Spleen (tissue), 11 donors: ENCODE data around the gene OPCML. TPM values are rescaled to one million over a fixed set of nuclear protein-coding genes. Genes with fewer than 3 reads are reported as not detected.

Experiments used
- DNase-seq: peaks from one replicate; pipeline ENCODE4 v3.0.0-alpha.2; 2020
- H3K27ac ChIP-seq, 8 donors: fragments of 200-600 bp; sonication (generic) in 7 of 8; 1 replicate in 4 of 8; 2 replicates in 4 of 8; pipeline versions ENCODE4 v1.5.0 to v1.8.0; 2016 to 2021; ENCODE audit warnings: inconsistent platforms in 4 of 8, mild to moderate bottlenecking in 4 of 8, moderate library complexity in 1 of 8
- H3K27me3 ChIP-seq, 7 donors: fragments of 200-600 bp; sonication (generic) in 6 of 7; replicated peaks in 1 of 7; 1 replicate in 4 of 7; 2 replicates in 3 of 7; pipeline versions ENCODE4 v1.5.0 to v1.8.0; 2016 to 2021; ENCODE audit warnings: inconsistent platforms in 3 of 7, mild to moderate bottlenecking in 1 of 7
- H3K36me3 ChIP-seq, 6 donors: fragments of 200-600 bp; sonication (generic) in 5 of 6; 1 replicate in 4 of 6; 2 replicates in 2 of 6; pipeline versions ENCODE4 v1.5.0 to v1.8.0; 2016 to 2021; ENCODE audit warnings: inconsistent platforms in 2 of 6
- H3K4me1 ChIP-seq, 6 donors: fragments of 200-600 bp; sonication (generic) in 5 of 6; 1 replicate in 3 of 6; 2 replicates in 3 of 6; pipeline versions ENCODE4 v1.5.0 to v1.8.0; 2016 to 2021; ENCODE audit warnings: inconsistent platforms in 3 of 6
- H3K4me3 ChIP-seq, 8 donors: fragments of 200-600 bp; sonication (generic) in 7 of 8; 1 replicate in 4 of 8; 2 replicates in 4 of 8; pipeline versions ENCODE4 v1.5.0 to v1.8.0; 2016 to 2021; ENCODE audit warnings: inconsistent platforms in 4 of 8, mild to moderate bottlenecking in 4 of 8, moderate library complexity in 2 of 8
- H3K9me3 ChIP-seq, 8 donors: fragments of 200-600 bp; sonication (generic) in 7 of 8; 1 replicate in 4 of 8; 2 replicates in 4 of 8; pipeline versions ENCODE4 v1.5.0 to v1.8.0; 2016 to 2021; ENCODE audit warnings: inconsistent platforms in 4 of 8
- POLR2A ChIP-seq, 3 donors: fragments of 450-650 bp; IDR thresholded peaks; one replicate each; pipeline ENCODE4 v1.5.1; 2017; ENCODE audit warnings: antibody characterized with exemption in 3 of 3, mild to moderate bottlenecking in 1 of 3
- POLR2AphosphoS5 ChIP-seq, 3 donors: sonication (generic); formaldehyde crosslinking; IDR thresholded peaks; one replicate each; pipeline ENCODE4 v1.5.1; 2017; ENCODE audit warnings: antibody characterized with exemption in 3 of 3
- WGBS, 5 donors: extraction: QIAGEN DNeasy Blood & Tissue Kit in 3 of 5; methylation state at CpG; one replicate each; pipeline versions ENCODE4 v1.1.5 to v1.1.7; 2013 to 2018; 5-methylcytosine and 5-hydroxymethylcytosine counted together
- intact Hi-C: fragments of 100-400 bp; cut with DNase I; formaldehyde crosslinking; loops from one replicate; pipeline ENCODE4 v1.15.0; 2023; ENCODE audit warnings: low total_unique reads
- polyA plus RNA-seq, 3 donors: library from polyadenylated mRNA; stranded (reverse); fragments of 200-250 nt; gene quantifications; one replicate each; pipeline ENCODE4 v1.2.1, GENCODE V29; 2013
- total RNA-seq, 7 donors: library from RNA; depleted of rRNA in 3 of 7; stranded (reverse); fragments of >200 nt in 3 of 7; fragmentation: NEBNext Ultra II Directional in 4 of 7; extraction: Animal tissue kit (Norgen Biotek cat#: 25700) in 4 of 7; gene quantifications; one replicate each; pipeline versions ENCODE4 v1.1.0 to v1.2.1, GENCODE V29; 2016 to 2021
- TF ChIP-seq, protein P1 (sequence below), 11 experiments: fragments of 200-600 bp in 7 of 11; fragments of 450-650 bp in 4 of 11; sonication (generic) in 4 of 11; IDR thresholded peaks in 8 of 11; conservative IDR thresholded peaks in 3 of 11; 1 replicate in 7 of 11; 2 replicates in 4 of 11; pipeline versions ENCODE4 v1.4.0 to v1.8.0; 2016 to 2021; ENCODE audit warnings: antibody characterized with exemption in 11 of 11, inconsistent platforms in 4 of 11, mild to moderate bottlenecking in 1 of 11
- donor health status: healthy with polysubstance abuse.
- donor health status: DM: no; HTN: no; CAD: no; lungs with moderate emphysema.
- donor health status: DM: no; HTN: no; CAD: no.
- donor health status: Bipolar disorder and iron deficiency.
- donor health status: healthy.
- donor health status: DM: no; HTN: no; CAD: no.
- donor health status: DM: yes; HTN: yes; CAD: no.

OPCML gene
- total and polyA plus RNA-seq, 10 donors: 0.09 to 10.7 (median 3.1) TPM

DNA sequence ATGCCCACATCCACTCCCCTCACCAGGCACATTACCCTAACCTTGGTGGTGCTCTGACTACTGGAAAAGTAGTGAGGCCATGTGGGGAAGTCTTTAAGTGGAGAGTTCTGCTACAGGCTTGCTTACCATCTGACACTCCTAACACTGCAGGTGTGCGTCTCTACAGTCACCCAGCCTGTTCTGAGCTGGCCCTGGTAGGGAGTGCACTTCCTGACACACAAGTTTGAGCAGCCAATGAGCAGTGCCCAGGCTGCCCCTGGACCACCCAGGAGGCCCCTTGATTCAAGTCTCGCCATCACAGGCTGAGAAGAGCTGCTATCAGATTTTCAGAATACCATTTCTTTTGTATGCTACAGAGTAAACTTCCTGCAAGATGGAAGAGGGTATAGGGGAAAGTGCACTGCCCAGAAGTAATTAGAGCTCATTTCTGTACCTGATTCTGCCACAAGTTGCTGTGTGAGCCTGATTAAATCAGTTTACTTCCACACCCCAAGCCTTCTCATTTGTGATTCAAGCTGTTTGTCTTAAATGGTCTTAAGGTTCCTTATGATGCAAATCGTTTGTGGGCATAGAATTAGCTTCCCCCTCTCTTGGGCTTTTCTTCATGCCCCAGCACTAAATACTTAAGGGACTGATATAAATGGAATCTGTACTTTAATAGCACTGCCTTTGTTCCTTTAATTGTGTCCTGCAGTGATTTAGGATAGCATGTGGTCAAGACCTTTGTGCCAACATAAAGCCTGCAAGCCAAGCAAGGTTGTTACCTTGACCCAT is 22.2 kb downstream of the OPCML start:
- intact Hi-C loops: no loop called here
- TF ChIP-seq, protein P1, sequence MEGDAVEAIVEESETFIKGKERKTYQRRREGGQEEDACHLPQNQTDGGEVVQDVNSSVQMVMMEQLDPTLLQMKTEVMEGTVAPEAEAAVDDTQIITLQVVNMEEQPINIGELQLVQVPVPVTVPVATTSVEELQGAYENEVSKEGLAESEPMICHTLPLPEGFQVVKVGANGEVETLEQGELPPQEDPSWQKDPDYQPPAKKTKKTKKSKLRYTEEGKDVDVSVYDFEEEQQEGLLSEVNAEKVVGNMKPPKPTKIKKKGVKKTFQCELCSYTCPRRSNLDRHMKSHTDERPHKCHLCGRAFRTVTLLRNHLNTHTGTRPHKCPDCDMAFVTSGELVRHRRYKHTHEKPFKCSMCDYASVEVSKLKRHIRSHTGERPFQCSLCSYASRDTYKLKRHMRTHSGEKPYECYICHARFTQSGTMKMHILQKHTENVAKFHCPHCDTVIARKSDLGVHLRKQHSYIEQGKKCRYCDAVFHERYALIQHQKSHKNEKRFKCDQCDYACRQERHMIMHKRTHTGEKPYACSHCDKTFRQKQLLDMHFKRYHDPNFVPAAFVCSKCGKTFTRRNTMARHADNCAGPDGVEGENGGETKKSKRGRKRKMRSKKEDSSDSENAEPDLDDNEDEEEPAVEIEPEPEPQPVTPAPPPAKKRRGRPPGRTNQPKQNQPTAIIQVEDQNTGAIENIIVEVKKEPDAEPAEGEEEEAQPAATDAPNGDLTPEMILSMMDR (IDR thresholded peaks at IDR 0.05 in 8 of 11, conservative IDR thresholded peaks at IDR 0.05 in 3 of 11): no peak
- no peak for TF ChIP-seq POLR2AphosphoS5 (IDR thresholded peaks at IDR 0.05)
- TF ChIP-seq POLR2A (IDR thresholded peaks at IDR 0.05): no peak
- Histone ChIP-seq H3K36me3 (no peaks in the 10 kb centered on the region), H3K4me3 (no peak overlapping the region), H3K9me3 (no peaks in the 10 kb centered on the region), H3K27ac (no peak overlapping the region), H3K4me1 (no peaks in the 10 kb centered on the region), H3K27me3 (no peaks in the 10 kb centered on the region)
- no peak for DNase-seq
- 52 to 72% (median 61%) methylated on average over 3 of the region's 3 CpGs for WGBS, 5 donors

DNA sequence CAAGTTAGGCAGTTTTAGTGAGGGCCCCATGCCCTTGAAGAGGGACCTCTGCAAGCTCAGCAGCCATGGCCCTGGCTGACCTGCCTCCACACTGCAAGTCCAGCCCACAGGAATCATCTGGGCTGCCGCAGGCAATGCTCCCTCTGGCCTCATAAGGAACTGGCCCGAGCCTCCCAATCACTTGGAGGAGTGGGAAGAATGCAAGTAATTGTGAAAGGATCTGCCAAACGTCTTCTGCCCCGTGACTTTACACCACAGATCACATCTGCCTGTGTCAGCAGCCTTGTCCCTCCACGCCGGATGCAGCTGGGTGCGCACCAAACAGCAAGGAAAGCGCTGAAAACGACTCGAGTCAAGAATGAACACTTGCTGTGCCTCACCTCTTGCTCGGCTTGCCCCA is 23.8 kb downstream of the OPCML start:
- 65 to 83% (median 77%) methylated on average over 10 to 11 of the region's 11 CpGs for WGBS, 5 donors
- intact Hi-C loops: no loop called here
- Histone ChIP-seq H3K27me3 (no peaks in the 10 kb centered on the region), H3K4me1 (no peaks in the 10 kb centered on the region), H3K27ac (no peak overlapping the region), H3K4me3 (no peak overlapping the region), H3K36me3 (no peaks in the 10 kb centered on the region), H3K9me3 (no peaks in the 10 kb centered on the region)
- no peak for DNase-seq
- TF ChIP-seq POLR2AphosphoS5 (IDR thresholded peaks at IDR 0.05): no peak
- TF ChIP-seq, protein P1 (IDR thresholded peaks at IDR 0.05 in 8 of 11, conservative IDR thresholded peaks at IDR 0.05 in 3 of 11): no peak
- no peak for TF ChIP-seq POLR2A (IDR thresholded peaks at IDR 0.05)

DNA sequence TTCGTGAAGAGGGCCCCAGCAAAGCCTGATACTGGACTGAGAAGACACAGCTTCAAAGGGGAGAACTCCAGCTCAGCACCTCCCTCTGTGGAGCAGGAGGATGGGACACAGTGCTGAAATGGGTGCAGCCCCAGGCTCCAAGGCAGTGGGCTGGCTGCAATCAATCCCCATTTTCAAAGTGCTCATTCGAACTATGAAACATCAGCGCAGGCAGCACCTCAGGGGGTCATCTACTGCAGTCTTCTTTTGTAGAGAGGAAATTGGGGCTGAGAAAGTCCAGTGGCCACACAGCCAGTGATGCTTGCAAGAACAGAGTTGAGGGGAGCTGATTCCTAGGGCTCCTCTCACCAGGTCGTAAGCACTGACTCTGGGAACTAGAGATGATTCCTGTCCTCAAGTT is 25.1 kb downstream of the OPCML start:
- H3K36me3 ChIP-seq: no peaks in the 10 kb centered on the region
- H3K4me1 ChIP-seq: no peaks in the 10 kb centered on the region
- 84 to 91% (median 90%) methylated on average over 3 to 4 of the region's 4 CpGs for WGBS, 5 donors
- H3K9me3 ChIP-seq: no peaks in the 10 kb centered on the region
- TF ChIP-seq, protein P1 (IDR thresholded peaks at IDR 0.05 in 8 of 11, conservative IDR thresholded peaks at IDR 0.05 in 3 of 11): no peak
- TF ChIP-seq POLR2AphosphoS5 (IDR thresholded peaks at IDR 0.05) (no peak), POLR2A (IDR thresholded peaks at IDR 0.05) (no peak)
- intact Hi-C loops: no loop called here
- DNase-seq: no peak
- H3K4me3 ChIP-seq: no peak overlapping the region
- H3K27ac ChIP-seq: no peak overlapping the region
- peaks cover 0 to 2% (median 0%) of the 10 kb centered on the region in 7 donors for H3K27me3 ChIP-seq

DNA sequence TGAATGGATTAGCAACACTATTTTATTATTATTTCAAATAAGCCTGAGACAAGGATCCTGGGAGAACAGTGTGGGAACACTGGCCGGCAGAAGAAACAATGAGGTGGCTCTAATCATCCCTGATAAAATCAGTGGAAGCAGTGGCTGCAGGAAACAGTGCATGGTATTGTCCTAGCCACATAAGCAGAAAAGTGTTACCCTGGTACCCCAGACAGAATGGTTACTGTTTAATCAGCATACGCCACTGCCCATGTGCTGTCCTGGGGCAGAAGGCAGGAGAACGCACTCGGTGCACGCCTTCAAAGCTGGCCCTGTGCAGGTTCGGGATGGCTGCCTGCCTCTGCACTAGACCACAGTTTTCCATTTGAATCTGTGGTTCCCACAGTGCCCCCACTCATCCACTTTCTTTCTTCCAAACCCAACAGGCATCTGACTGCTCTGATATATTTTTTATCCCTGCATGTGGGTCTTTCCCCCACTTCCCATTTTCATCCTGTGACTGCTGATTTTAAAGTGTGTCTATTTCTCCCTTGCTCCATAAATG is 25.7 kb downstream of the OPCML start:
- intact Hi-C loops: no loop called here
- Histone ChIP-seq H3K4me3 (no peak overlapping the region), H3K4me1 (no peaks in the 10 kb centered on the region), H3K9me3 (no peaks in the 10 kb centered on the region), H3K36me3 (no peaks in the 10 kb centered on the region), H3K27me3 (peaks cover 0 to 8% (median 0%) of the 10 kb centered on the region in 7 donors), H3K27ac (no peak overlapping the region)
- no peak for DNase-seq
- TF ChIP-seq, protein P1 (IDR thresholded peaks at IDR 0.05 in 8 of 11, conservative IDR thresholded peaks at IDR 0.05 in 3 of 11): no peak
- no peak for TF ChIP-seq POLR2A (IDR thresholded peaks at IDR 0.05)
- TF ChIP-seq POLR2AphosphoS5 (IDR thresholded peaks at IDR 0.05): no peak
- WGBS, 5 donors: 72 to 92% (median 86%) methylated on average over 6 of the region's 6 CpGs
